Body of pancreas (tissue), 4 donors: ENCODE data around the gene PAM16.

Experiments
- POLR2A ChIP-seq, 3 donors: fragments of 450-650 bp; IDR thresholded peaks; one replicate each; pipeline ENCODE4 v1.6.1; 2016; ENCODE audit warnings: antibody characterized with exemption in 3 of 3, mild to moderate bottlenecking in 2 of 3
- TF ChIP-seq, protein P1 (sequence below), 7 experiments: fragments of 450-650 bp in 4 of 7; fragments of 200-600 bp in 3 of 7; sonication (generic) in 3 of 7; IDR thresholded peaks; one replicate each; pipeline ENCODE4 v1.5.1; 2016 to 2019; ENCODE audit warnings: antibody characterized with exemption in 7 of 7

GRCh38 chr16:4385066-4385788 lies 34.1 kb upstream of the PAM16 start:
- TF ChIP-seq POLR2A (IDR thresholded peaks at IDR 0.05): no peak
- TF ChIP-seq, protein P1, sequence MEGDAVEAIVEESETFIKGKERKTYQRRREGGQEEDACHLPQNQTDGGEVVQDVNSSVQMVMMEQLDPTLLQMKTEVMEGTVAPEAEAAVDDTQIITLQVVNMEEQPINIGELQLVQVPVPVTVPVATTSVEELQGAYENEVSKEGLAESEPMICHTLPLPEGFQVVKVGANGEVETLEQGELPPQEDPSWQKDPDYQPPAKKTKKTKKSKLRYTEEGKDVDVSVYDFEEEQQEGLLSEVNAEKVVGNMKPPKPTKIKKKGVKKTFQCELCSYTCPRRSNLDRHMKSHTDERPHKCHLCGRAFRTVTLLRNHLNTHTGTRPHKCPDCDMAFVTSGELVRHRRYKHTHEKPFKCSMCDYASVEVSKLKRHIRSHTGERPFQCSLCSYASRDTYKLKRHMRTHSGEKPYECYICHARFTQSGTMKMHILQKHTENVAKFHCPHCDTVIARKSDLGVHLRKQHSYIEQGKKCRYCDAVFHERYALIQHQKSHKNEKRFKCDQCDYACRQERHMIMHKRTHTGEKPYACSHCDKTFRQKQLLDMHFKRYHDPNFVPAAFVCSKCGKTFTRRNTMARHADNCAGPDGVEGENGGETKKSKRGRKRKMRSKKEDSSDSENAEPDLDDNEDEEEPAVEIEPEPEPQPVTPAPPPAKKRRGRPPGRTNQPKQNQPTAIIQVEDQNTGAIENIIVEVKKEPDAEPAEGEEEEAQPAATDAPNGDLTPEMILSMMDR (IDR thresholded peaks at IDR 0.05): no peak
